Activated T-cell treated with anti-CD3 and anti-CD28 coated beads, Interleukin-2, amount 50 U/mL, for 72 hours (primary cell): ENCODE data around the gene CCDC136. TPM values are rescaled to one million over a fixed set of nuclear protein-coding genes. Genes with fewer than 3 reads are reported as not detected.

Experiments
- ATAC-seq, 2 donors: fragments of 150-1000 bp; cut with Tn5 transposase; replicated peaks in 1 of 2; 2 replicates each; pipeline ENCODE4 v1.10.0; 2021; ENCODE audit warnings: moderate library complexity in 2 of 2, mild to moderate bottlenecking in 1 of 2
- DNase-seq, 2 donors: peaks; one replicate each; pipeline ENCODE4 v3.0.0; 2021 to 2022; ENCODE audit warnings: mixed read lengths in 1 of 2
- H3K27ac Mint-ChIP-seq: one replicate; pipeline ENCODE4 v1.8.0; 2022; ENCODE audit warnings: mild to moderate bottlenecking, moderate library complexity, mixed read lengths
- H3K27me3 Mint-ChIP-seq: one replicate; pipeline ENCODE4 v1.8.0; 2022; ENCODE audit warnings: low read depth, mixed read lengths
- H3K36me3 Mint-ChIP-seq, 2 donors: one replicate each; pipeline ENCODE4 v1.8.0; 2022; ENCODE audit warnings: mixed read lengths in 2 of 2, mild to moderate bottlenecking in 1 of 2; ENCODE audit not compliant: insufficient read depth in 2 of 2
- H3K4me1 Mint-ChIP-seq: one replicate; pipeline ENCODE4 v1.8.0; 2022; ENCODE audit warnings: low read depth, mixed read lengths
- H3K4me3 Mint-ChIP-seq, 2 donors: one replicate each; pipeline ENCODE4 v1.8.0; 2022; ENCODE audit warnings: mild to moderate bottlenecking in 2 of 2, mixed read lengths in 2 of 2, moderate library complexity in 2 of 2
- H3K9me3 Mint-ChIP-seq, 2 donors: one replicate each; pipeline ENCODE4 v1.8.0; 2022; ENCODE audit warnings: mixed read lengths in 2 of 2
- total RNA-seq, 2 donors: library from RNA; stranded (reverse); gene quantifications; one replicate each; pipeline ENCODE4 v1.2.3, GENCODE V29; 2022

CCDC136 gene
- total RNA-seq = 1 to 10 TPM; 4.6 to 7.4 TPM

DNA sequence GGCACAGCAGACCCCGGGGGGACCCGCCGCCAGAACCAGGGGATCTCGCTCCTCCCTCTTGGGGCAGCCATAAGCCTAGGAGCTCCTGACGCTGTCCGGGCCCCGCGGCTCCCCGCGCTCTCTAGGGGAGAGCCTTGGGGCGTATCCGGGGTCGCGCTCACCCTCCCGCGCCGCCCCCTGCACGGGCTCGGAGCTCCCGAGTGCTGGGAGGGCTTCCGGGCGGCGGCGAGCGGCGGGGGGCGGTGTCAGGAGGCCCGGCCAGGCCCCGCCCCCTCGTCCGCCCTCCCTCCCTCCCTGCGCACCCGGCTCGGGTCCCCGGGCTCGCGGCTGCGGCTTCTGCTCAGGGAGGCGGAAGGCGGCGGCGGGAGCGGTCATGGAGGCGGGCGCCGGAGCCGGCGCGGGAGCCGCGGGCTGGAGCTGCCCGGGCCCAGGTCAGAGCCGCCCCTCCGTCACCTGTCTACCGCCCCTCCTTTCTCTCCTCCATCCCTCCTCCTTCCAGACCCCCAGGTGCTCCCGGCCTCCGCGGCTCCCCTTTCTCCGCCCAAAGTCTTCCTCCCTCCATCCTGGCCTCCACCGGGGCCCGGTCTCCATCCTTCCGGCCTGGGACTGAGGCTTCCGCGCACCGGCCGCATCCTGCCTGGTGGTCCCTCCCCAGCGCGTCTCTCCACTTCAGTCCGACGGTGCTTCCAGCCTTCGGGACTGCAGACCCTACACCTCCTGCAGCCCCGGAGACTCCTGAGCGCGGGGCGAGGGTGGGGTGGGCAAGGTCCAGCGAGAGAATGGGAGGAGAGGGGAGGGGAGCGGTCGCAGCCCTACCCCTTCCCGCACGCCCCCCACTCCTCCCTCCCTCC lies at the start of gene CCDC136:
Gene CCDC136 (plus strand): TSS at position 848 of the 851 bp plus-strand sequence. CDS start 444 bp downstream, outside the sequence.
- Mint-ChIP-seq H3K27ac (peak within 1 kb of the TSS; percentile 32), H3K4me1 (peaks cover 11% of the 10 kb centered on the region), H3K4me3 (peak within 1 kb of the TSS; percentile 89 to 90), H3K9me3 (no peaks in the 10 kb centered on the region), H3K36me3 (no peaks in the 10 kb centered on the region), H3K27me3 (peaks cover 24% of the 10 kb centered on the region)
- ATAC-seq (peak; percentile 94), DNase-seq (peak; percentile 83 to 85)

DNA sequence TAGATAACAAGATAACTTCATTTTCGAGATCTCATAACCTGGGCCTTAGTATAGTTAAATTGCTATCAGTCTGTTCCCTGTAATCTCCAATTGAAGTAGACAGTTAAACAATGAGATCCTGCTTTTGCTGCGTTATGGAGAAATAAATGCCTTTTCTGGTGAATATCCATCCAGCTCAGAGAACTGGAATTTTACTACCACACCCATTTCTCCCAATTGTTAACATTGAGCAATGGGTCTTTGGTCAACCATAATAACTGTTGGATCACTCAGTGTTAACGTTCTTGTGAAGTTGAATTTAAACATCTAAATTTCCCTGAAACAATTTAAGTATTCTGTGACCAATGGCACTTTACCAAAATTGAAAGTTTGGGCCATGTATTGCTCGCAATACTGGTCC lies 49.6 kb upstream of the CCDC136 start:
- Mint-ChIP-seq H3K4me3 (no peak overlapping the region), H3K36me3 (peaks cover 6% of the 10 kb centered on the region in 2 donors), H3K4me1 (peaks cover 56% of the 10 kb centered on the region), H3K9me3 (peaks cover 0 to 2% of the 10 kb centered on the region in 2 donors), H3K27me3 (no peaks in the 10 kb centered on the region), H3K27ac (no peak overlapping the region)
- DNase-seq (no peak), ATAC-seq (no peak)

DNA sequence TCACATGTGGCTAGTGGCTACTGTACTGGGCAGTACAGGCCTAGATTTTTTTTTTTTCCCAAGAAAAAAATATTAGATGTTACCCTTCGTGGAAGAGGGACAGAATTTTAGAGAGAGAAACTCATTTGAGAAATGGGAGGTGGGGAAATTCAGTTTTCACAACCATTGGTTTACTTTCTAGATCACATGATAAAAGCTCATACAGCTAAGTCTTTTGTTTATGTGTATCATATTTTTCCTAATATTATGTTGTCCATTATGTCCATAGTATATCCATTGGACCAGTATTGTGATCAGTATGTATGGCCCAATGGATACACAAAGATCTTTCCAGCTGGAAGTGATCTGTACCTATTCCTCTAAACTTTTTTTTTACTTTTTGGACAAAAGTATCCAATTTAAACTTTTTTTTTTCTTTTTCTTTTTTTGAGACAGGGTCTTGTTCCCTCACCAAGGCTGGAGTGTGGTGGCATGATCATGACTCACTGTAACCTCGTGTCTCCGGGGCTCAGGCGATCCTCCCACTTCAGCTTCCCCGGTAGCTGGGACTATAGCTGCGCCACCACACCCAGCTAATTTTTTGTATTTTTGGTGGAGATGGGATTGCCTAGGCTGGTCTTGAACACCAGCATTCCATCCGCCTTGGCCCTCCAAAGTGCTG lies 48.5 kb upstream of the CCDC136 start:
- Mint-ChIP-seq H3K27ac (no peak overlapping the region), H3K36me3 (peaks cover 6 to 10% of the 10 kb centered on the region in 2 donors), H3K27me3 (no peaks in the 10 kb centered on the region), H3K9me3 (no peaks in the 10 kb centered on the region), H3K4me1 (peaks cover 58% of the 10 kb centered on the region), H3K4me3 (no peak overlapping the region)
- no peak for DNase-seq
- no peak for ATAC-seq

DNA sequence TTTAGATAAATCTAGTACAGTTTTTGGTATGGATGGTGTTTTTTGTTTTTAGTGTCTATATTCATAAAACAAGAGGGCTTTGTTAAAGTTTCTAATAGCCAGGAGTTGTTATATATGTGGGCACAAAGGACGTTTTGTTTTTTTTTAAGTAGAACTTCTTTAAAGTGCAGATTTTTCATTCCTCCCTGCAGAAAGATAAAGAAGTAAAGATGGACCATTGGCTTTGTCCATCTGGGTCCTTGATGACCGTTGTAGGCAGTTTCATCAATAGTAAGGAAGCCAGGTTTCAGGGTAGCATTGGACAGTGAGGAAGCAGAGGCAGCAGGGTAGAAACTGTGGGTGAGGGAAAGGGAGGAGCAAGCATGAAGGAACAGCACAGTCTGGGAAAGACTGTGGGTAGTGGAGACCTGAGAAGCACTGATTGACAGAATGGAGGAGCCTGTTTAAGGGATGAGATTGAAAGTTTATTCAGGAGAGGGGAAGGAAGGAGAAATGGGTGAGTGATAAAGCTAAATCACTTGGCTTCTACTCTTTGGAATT lies 47.3 kb upstream of the CCDC136 start:
- DNase-seq (no peak), ATAC-seq (no peak)
- Mint-ChIP-seq H3K36me3 (peaks cover 4 to 10% of the 10 kb centered on the region in 2 donors), H3K4me3 (no peak overlapping the region), H3K9me3 (no peaks in the 10 kb centered on the region), H3K4me1 (peaks cover 51% of the 10 kb centered on the region), H3K27me3 (no peaks in the 10 kb centered on the region), H3K27ac (no peak overlapping the region)

DNA sequence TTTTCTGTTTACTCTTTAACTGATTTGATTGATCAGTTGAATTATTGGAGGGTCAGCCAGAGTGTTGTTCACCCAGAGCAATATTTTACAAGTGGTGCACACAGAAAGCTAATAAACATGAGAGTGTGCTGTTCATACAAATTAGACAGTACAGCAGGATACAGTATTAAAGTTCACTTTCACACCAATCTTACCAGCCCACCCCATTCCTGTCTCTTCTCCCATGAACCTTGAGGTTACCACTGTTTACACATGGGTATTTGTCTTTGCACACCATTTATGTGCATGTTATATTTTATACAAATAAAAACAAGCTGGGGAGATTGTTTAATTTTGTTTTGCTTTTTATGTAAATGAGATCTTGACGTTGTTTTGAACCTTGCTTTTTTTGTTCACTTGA lies 46.1 kb upstream of the CCDC136 start:
- H3K27ac Mint-ChIP-seq = no peak overlapping the region
- H3K9me3 Mint-ChIP-seq = no peaks in the 10 kb centered on the region
- H3K27me3 Mint-ChIP-seq = no peaks in the 10 kb centered on the region
- DNase-seq (no peak), ATAC-seq (no peak)
- peaks cover 2 to 7% of the 10 kb centered on the region in 2 donors for H3K36me3 Mint-ChIP-seq
- H3K4me1 Mint-ChIP-seq = peaks cover 41% of the 10 kb centered on the region
- no peak overlapping the region for H3K4me3 Mint-ChIP-seq

DNA sequence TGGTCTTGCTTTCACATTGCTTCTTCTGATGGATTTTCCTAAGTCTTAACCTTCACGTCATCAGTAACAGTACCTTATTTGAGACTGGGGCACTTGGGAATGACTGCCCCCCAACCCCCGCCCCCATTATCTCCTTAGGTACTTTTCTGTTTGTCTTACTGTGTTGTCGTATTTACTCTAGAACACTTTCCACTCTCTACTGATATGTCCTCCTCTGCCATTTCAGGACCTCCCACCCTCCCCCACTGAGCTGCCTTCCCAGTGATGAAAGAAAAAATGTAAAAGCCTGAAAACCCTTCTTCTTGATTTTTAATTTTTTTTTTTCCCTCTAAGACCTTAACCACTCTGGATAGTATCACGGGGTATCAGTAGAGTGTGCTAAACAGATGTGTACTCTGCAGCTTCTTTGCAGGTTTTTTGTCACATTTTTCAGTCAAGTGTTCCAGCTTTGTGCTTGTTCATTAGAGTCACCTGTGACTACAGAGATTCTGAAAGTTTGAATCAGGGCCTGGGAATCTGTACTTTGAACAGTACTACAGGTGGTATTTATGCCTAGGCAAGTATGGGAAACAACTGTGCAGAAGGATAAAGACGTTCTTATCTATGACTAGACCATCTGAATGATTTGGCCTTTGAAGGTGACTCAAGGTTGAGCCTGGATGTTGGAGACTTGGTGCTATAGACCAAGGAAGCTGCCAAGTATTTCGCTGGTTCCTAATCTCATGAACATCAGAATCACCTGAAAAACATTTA lies 44.3 kb upstream of the CCDC136 start:
- no peaks in the 10 kb centered on the region for H3K9me3 Mint-ChIP-seq
- DNase-seq (no peak), ATAC-seq (no peak)
- no peak overlapping the region for H3K27ac Mint-ChIP-seq
- H3K4me3 Mint-ChIP-seq = no peak overlapping the region
- H3K36me3 Mint-ChIP-seq = peaks cover 2 to 7% of the 10 kb centered on the region in 2 donors
- H3K27me3 Mint-ChIP-seq = no peaks in the 10 kb centered on the region
- peaks cover 25% of the 10 kb centered on the region for H3K4me1 Mint-ChIP-seq

DNA sequence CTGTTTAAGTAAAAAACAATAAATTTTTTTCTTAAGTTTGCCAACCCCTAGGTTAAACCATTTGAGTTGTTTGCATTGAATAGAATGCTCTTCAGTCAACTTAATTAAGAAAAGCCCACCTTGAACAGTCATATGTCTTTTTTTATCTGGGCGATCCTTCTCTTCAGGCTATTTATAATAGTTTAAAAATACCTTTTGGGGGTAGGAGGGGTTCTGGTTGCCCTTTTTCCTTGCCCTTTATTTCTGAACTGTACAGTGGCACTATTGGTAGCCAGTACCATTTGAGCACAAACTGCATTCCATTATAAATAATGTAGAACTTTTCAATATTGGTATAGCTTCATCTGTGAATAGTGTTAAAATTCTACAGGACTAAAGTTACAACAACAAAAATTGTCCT lies 39.5 kb upstream of the CCDC136 start:
- no peak overlapping the region for H3K27ac Mint-ChIP-seq
- ATAC-seq (no peak), DNase-seq (no peak)
- H3K27me3 Mint-ChIP-seq = no peaks in the 10 kb centered on the region
- H3K4me3 Mint-ChIP-seq = no peak overlapping the region
- H3K9me3 Mint-ChIP-seq = no peaks in the 10 kb centered on the region
- H3K4me1 Mint-ChIP-seq = peaks cover 5% of the 10 kb centered on the region
- H3K36me3 Mint-ChIP-seq = peaks cover 5 to 6% of the 10 kb centered on the region in 2 donors

DNA sequence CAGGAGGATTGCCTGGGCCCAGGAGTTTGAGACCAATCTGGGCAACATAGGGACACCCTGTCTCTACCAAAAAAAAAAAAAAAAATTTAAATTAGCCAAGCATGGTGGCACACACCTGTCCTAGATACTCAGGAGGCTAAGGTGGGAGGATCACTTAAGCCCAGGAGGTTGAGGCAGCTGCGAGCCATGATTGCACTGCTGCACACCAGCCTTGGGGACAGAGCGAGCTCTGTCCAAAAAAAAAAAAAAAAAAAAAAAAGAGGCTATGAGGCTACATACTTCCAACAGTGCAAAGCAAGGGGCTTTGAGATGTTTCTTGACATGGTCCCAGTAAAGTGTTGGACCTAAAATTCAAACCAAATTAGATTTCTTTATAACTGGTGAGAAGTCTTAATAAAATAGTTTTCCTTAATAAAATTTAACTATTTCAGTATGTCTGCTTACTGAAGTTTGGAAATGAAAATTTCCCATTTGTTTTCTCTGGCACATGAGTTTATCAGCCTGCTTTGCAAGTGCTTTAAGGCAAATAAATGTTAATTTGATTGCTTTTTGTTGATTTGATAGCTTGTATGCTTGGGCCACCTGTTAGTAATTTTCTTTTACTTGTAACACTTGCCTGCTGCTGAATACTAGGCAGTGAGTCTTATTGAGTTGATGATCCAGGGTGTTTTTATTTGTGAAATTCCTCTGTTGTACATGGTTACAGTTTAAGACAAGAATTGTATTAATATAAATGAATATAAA lies 36.5 kb upstream of the CCDC136 start:
- Mint-ChIP-seq H3K27ac (no peak overlapping the region), H3K4me3 (no peak overlapping the region), H3K27me3 (no peaks in the 10 kb centered on the region), H3K36me3 (peaks cover 2 to 7% of the 10 kb centered on the region in 2 donors), H3K9me3 (no peaks in the 10 kb centered on the region), H3K4me1 (no peaks in the 10 kb centered on the region)
- DNase-seq (no peak), ATAC-seq (no peak)

DNA sequence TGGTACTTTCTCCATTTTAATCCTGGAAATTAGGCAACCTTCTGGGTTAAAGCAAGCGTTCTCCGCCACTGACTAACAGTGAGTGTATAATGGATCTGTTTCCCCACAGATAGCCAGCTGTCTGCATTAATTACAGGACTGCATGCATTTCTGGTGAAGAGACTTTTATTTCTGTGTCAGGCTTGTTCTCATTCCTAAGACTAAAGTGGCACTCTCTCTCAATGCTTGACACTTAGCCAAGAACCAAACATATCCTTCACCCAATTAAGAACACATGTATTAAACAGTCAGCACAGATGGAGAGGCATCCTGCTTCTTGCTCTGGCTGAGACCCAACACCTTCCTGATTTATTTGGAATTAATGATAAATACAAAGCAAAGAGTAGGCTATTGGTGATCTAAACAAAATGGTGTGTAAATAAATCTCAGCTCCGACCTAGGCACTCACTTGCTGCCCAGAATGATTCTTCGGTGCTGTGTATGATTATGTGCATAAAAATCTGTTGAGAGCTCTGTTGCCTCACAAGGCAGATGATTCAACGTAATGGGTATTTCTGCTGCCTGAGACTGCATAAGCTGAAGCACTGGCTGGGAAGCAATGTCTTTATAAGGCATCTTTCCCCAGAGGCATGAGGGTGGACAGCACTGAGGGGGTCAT lies 35.8 kb upstream of the CCDC136 start:
- DNase-seq (no peak), ATAC-seq (no peak)
- no peaks in the 10 kb centered on the region for H3K27me3 Mint-ChIP-seq
- no peaks in the 10 kb centered on the region for H3K4me1 Mint-ChIP-seq
- H3K9me3 Mint-ChIP-seq = no peaks in the 10 kb centered on the region
- H3K36me3 Mint-ChIP-seq = peaks cover 2 to 7% of the 10 kb centered on the region in 2 donors
- H3K27ac Mint-ChIP-seq = no peak overlapping the region
- H3K4me3 Mint-ChIP-seq = no peak overlapping the region

DNA sequence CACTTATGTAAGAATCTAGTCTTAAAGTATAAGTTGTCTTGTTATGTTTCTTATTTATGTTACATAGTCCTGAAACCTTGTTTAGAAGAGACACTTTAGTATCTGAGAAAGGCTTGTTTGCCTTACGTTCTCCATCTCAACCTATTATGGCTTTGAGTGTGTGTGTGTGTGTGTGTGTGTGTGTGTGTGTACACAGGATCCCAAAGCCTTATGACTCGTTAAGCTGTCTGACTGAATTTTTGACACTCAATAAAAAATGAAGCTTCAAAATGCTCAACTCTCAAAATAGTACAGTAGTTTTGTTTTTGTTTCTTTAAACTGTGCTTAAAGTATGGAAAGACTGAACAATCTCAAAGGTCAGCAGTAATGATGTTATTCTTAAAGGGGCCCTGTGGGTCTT lies 34.6 kb upstream of the CCDC136 start:
- Mint-ChIP-seq H3K36me3 (peaks cover 2 to 7% of the 10 kb centered on the region in 2 donors), H3K27ac (no peak overlapping the region), H3K9me3 (no peaks in the 10 kb centered on the region), H3K4me1 (no peaks in the 10 kb centered on the region), H3K4me3 (no peak overlapping the region), H3K27me3 (no peaks in the 10 kb centered on the region)
- DNase-seq (no peak), ATAC-seq (no peak)

DNA sequence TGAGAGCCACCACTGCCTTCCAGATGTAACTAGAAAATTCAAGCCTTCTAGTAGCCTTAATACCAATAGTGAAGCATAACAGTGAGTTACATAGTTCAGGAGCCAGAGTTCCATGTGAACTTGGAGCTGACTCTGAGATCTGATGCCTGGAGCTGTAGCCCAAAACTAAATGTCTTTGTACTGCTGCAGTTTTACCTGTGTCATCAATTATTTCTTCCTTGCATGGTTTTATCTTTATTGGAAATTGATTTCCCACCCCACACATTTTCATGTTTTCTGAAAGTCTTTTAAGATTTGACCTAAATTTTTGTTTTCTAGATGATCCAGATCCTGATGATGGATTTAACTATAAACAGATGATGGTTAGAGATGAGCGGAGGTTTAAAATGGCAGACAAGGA lies 33.2 kb upstream of the CCDC136 start:
- H3K4me3 Mint-ChIP-seq = no peak overlapping the region

DNA sequence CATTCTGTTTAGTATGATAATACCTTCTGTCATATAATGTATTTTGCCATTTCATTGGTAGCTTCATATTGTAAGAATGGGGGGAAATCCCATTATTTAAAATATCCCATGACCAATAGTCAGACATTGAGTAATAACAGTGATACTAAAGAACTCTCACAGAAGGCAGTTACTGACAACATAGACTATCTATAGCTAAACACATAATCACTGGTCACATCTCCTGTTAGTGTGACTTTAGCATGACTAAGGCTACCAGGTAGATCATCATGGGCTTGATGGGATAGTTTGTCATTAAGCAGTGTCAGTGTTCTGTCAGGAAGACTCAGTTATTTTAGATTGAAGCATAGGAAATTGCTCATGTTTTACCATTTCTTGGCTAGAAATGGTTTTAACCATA lies 32.5 kb upstream of the CCDC136 start:
- H3K36me3 Mint-ChIP-seq = peaks cover 9 to 10% of the 10 kb centered on the region in 2 donors
- no peaks in the 10 kb centered on the region for H3K27me3 Mint-ChIP-seq
- H3K9me3 Mint-ChIP-seq = no peaks in the 10 kb centered on the region
- no peaks in the 10 kb centered on the region for H3K4me1 Mint-ChIP-seq
- H3K27ac Mint-ChIP-seq = no peak overlapping the region
- no peak for DNase-seq
- ATAC-seq = peak in 1 of 2 donors; percentile 63
- H3K4me3 Mint-ChIP-seq = no peak overlapping the region

More for the DNA sequence above, 33.2 kb upstream of the CCDC136 start:
- Mint-ChIP-seq H3K36me3 (peaks cover 6 to 10% of the 10 kb centered on the region in 2 donors), H3K27ac (no peak overlapping the region), H3K27me3 (no peaks in the 10 kb centered on the region), H3K4me1 (no peaks in the 10 kb centered on the region), H3K9me3 (no peaks in the 10 kb centered on the region)
- ATAC-seq (no peak), DNase-seq (no peak)
